Cardiac septum (tissue), 1 donor: ENCODE data around the gene KRIT1. TPM values are rescaled to one million over a fixed set of nuclear protein-coding genes. Genes with fewer than 3 reads are reported as not detected.
"Not testable (repeated sequence)": the region's sequence is repeated elsewhere in the genome, so short reads cannot be mapped to it uniquely, and the experiment has no call there.

Experiments
- DNase-seq: peaks from one replicate; pipeline ENCODE4 v3.0.0-alpha.2; 2020; ENCODE audit warnings: low spot score
- intact Hi-C: fragments of 100-400 bp; cut with DNase I; formaldehyde crosslinking; loops from one replicate; pipeline ENCODE4 v1.14.0; 2022
- total RNA-seq: library from RNA; stranded (reverse); fragmentation: NEBNext Ultra II Directional; extraction: Animal tissue kit (Norgen Biotek cat#: 25700); gene quantifications from one replicate; pipeline ENCODE4 v1.2.1, GENCODE V29; 2021
- donor health status: DM: no; HTN: no; CAD: no.

KRIT1 gene
- total RNA-seq, 1 donor from 2014 or later: 29.3 TPM

- no peak for DNase-seq
- intact Hi-C loops: no loop called here
Measured at GRCh38 chr7:92253251-92253650, 7.5 kb upstream of the KRIT1 start.

GRCh38 chr7:92251181-92251580, 5.5 kb upstream of the KRIT1 start:
- intact Hi-C loops: no loop called here
- DNase-seq: no peak

GRCh38 chr7:92250603-92251002, 4.9 kb upstream of the KRIT1 start:
- intact Hi-C loops: no loop called here
- DNase-seq: no peak

GRCh38 chr7:92246360-92247101, 817 bp upstream of the KRIT1 start:
- no peak for DNase-seq
- intact Hi-C loops: loop anchor here (5.0 to 10.0 kb wide), 3 partner anchors 48 to 588 kb away; partner anchors contain the start of genes CDK6 and GATAD1

GRCh38 chr7:92244808-92245486, 767 bp downstream of the KRIT1 start:
- intact Hi-C loops: loop anchor here (5.0 to 10.0 kb wide), 3 partner anchors 50 to 590 kb away; partner anchors contain the start of genes CDK6 and GATAD1
- no peak for DNase-seq

GRCh38 chr7:92242972-92243371, 2.7 kb downstream of the KRIT1 start:
- intact Hi-C loops: loop anchor here (10.0 kb wide), 2 partner anchors 52 to 592 kb away; partner anchors contain the start of gene CDK6
- DNase-seq: no peak

GRCh38 chr7:92230547-92230946, 15.2 kb downstream of the KRIT1 start:
- no peak for DNase-seq
- intact Hi-C loops: no loop called here

- intact Hi-C loops: no loop called here
Measured at GRCh38 chr7:92228742-92229141, 17.0 kb downstream of the KRIT1 start.

GRCh38 chr7:92228100-92228499, 17.6 kb downstream of the KRIT1 start:
- intact Hi-C loops: no loop called here
- DNase-seq: no peak

More at GRCh38 chr7:92228742-92229141, 17.0 kb downstream of the KRIT1 start:
- DNase-seq: no peak

GRCh38 chr7:92226981-92227380, 18.7 kb downstream of the KRIT1 start:
- DNase-seq: no peak
- intact Hi-C loops: no loop called here

GRCh38 chr7:92221766-92222165, 23.9 kb downstream of the KRIT1 start:
- no peak for DNase-seq
- intact Hi-C loops: no loop called here

GRCh38 chr7:92206672-92207071, 39.0 kb downstream of the KRIT1 start:
- intact Hi-C loops: no loop called here
- no peak for DNase-seq

- no peak for DNase-seq
- intact Hi-C loops: no loop called here
Measured at GRCh38 chr7:92205987-92206386, 39.7 kb downstream of the KRIT1 start.

- intact Hi-C loops: no loop called here
- DNase-seq: no peak
Measured at GRCh38 chr7:92200791-92201190, 44.9 kb downstream of the KRIT1 start.

- intact Hi-C loops: no loop called here
- DNase-seq: no peak
Measured at GRCh38 chr7:92192326-92192725, 53.4 kb downstream of the KRIT1 start.

GRCh38 chr7:92189246-92189645, 56.5 kb downstream of the KRIT1 start:
- DNase-seq, intact Hi-C loops: not testable (repeated sequence)

GRCh38 chr7:92184294-92184693, 61.4 kb downstream of the KRIT1 start:
- DNase-seq, intact Hi-C loops: not testable (repeated sequence)

- intact Hi-C loops: loop anchor here (5.0 kb wide), 1 partner anchor 268 kb away; the partner anchor contains the start of gene GATAD1
- DNase-seq: peak; percentile 92
Measured at GRCh38 chr7:92178928-92179924, 66.5 kb downstream of the KRIT1 start, which contains the start of gene LRRD1. Gene LRRD1, minus strand, starts transcription at chr7:92179142. Its CDS starts 13,940 bp downstream, at chr7:92165202.

- intact Hi-C loops: loop anchor here (5.0 kb wide), 1 partner anchor 270 kb away; the partner anchor contains the start of gene GATAD1
- DNase-seq: no peak
Measured at GRCh38 chr7:92177362-92177761, 68.4 kb downstream of the KRIT1 start.
